T-cell (primary cell): Measurements from ENCODE around the gene WDR20. TPM values are rescaled to one million over a fixed set of nuclear protein-coding genes. Genes with fewer than 3 reads are reported as not detected.

Source experiments
- ATAC-seq, 4 experiments: fragments of 200-7000 bp in 3 of 4; fragments of 150-1000 bp in 1 of 4; cut with Tn5 transposase; replicated peaks in 1 of 4; 1 replicate in 3 of 4; 2 replicates in 1 of 4; pipeline ENCODE4 v1.10.0; 2021; ENCODE audit warnings: moderate library complexity in 3 of 4, mild to moderate bottlenecking in 2 of 4, moderate number of reproducible peaks in 1 of 4
- CTCF ChIA-PET, 2 donors: fragments of 300-600 bp; sonication (Branson Sonifier 250); formaldehyde crosslinking; loops; one replicate each; lab custom pipeline; 2022; ENCODE audit warnings: antibody characterized with exemption in 2 of 2; lab: Charles Lee
- POLR2A ChIA-PET, 2 donors: fragments of 300-600 bp; sonication (Branson Sonifier 250); formaldehyde crosslinking; loops; one replicate each; lab custom pipeline; 2022; ENCODE audit warnings: antibody characterized with exemption in 2 of 2; lab: Charles Lee
- DNase-seq, 35 experiments: peaks; one replicate each; pipeline versions ENCODE4 v3.0.0 to v3.0.0-alpha.2; 2013 to 2023
- H3K27ac ChIP-seq: one replicate; pipeline ENCODE4 v1.5.1; 2013; ENCODE audit warnings: low read length
- H3K27me3 ChIP-seq, 2 experiments: replicated peaks in 1 of 2; 1 replicate in 1 of 2; 2 replicates in 1 of 2; pipeline versions ENCODE4 v1.6.1 to v1.7.0; 2013; ENCODE audit warnings: low read length in 1 of 2, mixed read lengths in 1 of 2; ENCODE audit not compliant: control insufficient read depth in 2 of 2, insufficient read depth in 2 of 2; ENCODE audit errors: extremely low read depth in 1 of 2
- H3K36me3 ChIP-seq, 2 donors: 1 replicate in 1 of 2; 2 replicates in 1 of 2; pipeline versions ENCODE4 v1.6.1 to v1.7.0; 2013; ENCODE audit warnings: low read length in 1 of 2; ENCODE audit not compliant: control insufficient read depth in 2 of 2, insufficient read depth in 1 of 2; ENCODE audit errors: extremely low read depth in 1 of 2
- H3K4me1 ChIP-seq, 2 experiments: 1 replicate in 1 of 2; 2 replicates in 1 of 2; pipeline versions ENCODE4 v1.6.1 to v1.7.0; 2013; ENCODE audit warnings: low read length in 2 of 2, mixed read lengths in 1 of 2; ENCODE audit not compliant: insufficient read depth in 2 of 2, control insufficient read depth in 1 of 2; ENCODE audit errors: extremely low read depth in 1 of 2
- H3K4me3 ChIP-seq, 2 donors: 1 replicate in 1 of 2; 2 replicates in 1 of 2; pipeline versions ENCODE4 v1.5.1 to v1.7.0; 2013; ENCODE audit warnings: mild to moderate bottlenecking in 2 of 2, low read length in 1 of 2, moderate library complexity in 1 of 2; ENCODE audit not compliant: control insufficient read depth in 1 of 2; ENCODE audit errors: extremely low read depth in 1 of 2
- H3K9me3 ChIP-seq: 2 replicates; pipeline ENCODE4 v1.7.0; 2013
- H3K27ac Mint-ChIP-seq, 2 donors: one replicate each; pipeline ENCODE4 v1.8.0; 2020 to 2021; ENCODE audit warnings: mild to moderate bottlenecking in 2 of 2, mixed read lengths in 2 of 2
- H3K27me3 Mint-ChIP-seq, 2 donors: one replicate each; pipeline ENCODE4 v1.8.0; 2021 to 2022; ENCODE audit warnings: mixed read lengths in 2 of 2
- H3K36me3 Mint-ChIP-seq: one replicate; pipeline ENCODE4 v1.8.0; 2021; ENCODE audit warnings: mixed read lengths
- H3K4me1 Mint-ChIP-seq, 3 donors: one replicate each; pipeline ENCODE4 v1.8.0; 2020 to 2022; ENCODE audit warnings: mixed read lengths in 3 of 3, mild to moderate bottlenecking in 1 of 3
- H3K4me3 Mint-ChIP-seq, 3 donors: one replicate each; pipeline ENCODE4 v1.8.0; 2020 to 2022; ENCODE audit warnings: mild to moderate bottlenecking in 3 of 3, mixed read lengths in 3 of 3, moderate library complexity in 3 of 3
- H3K9me3 Mint-ChIP-seq, 3 donors: one replicate each; pipeline ENCODE4 v1.8.0; 2020 to 2022; ENCODE audit warnings: mixed read lengths in 3 of 3
- WGBS: methylation state at CpG from one replicate; pipeline ENCODE4 v1.1.5; 2013; ENCODE audit warnings: missing lambda C conversion rate; ENCODE audit not compliant: insufficient coverage; 5-methylcytosine and 5-hydroxymethylcytosine counted together
- total RNA-seq, 35 experiments: library from RNA in 6 of 35; stranded (reverse) in 6 of 35; fragments of 120-200 nt in 1 of 35; gene quantifications; one replicate each; pipeline versions ENCODE4 v1.2.1 to v1.2.4 and lab custom pipeline; 2013 to 2026

Gene WDR20
- total RNA-seq, 5 donors from 2014 or later (not counting 1 experiment from before 2014, with no cell fraction given) = 38.9 to 53.1 (median 49.5) TPM

DNA sequence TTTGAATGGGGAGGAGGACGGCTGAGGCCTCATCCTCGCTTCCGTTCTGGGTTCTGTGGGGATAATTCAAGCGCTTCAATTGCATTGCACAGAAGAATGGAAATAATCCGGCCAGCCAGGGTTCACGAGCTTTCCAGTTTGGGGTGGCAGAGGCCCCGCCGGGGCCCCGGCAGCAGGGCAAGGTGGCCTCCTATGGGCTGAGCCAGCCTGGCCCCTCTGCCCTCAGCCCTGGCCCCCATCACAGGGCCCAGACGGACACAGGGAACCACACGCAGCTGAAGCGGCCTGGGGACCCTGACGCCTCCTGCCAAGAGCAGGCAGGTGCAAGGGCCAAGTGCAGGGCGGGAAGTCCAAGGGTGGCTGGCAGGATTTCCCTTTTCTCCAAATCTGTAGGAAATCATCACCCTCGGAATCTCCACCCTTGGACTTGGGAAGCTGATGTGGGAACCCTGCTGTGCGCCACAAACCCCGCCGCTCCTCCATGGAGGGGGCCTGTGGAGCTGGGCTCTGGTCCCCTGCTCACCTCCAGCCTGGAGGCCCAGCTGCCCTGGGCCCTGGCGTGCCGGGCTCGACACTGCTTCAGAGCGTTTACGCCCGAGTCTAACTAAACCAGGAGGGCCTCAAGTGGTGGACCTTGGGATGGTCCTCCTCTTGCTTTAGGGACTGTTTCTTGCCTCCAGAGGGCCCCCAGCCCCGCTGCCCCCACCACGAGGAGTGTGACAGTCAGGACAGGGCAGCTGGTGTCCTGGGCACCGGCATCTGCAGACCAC is 86.8 kb downstream of the WDR20 start:
- no peak for ATAC-seq
- Histone ChIP-seq H3K36me3 (peaks cover 0 to 4% of the 10 kb centered on the region in 2 donors), H3K9me3 (no peaks in the 10 kb centered on the region), H3K4me3 (no peak overlapping the region), H3K27me3 (no peaks in the 10 kb centered on the region), H3K27ac (no peak overlapping the region), H3K4me1 (no peaks in the 10 kb centered on the region)
- Mint-ChIP-seq H3K36me3 (peaks cover 4% of the 10 kb centered on the region), H3K9me3 (no peaks in the 10 kb centered on the region), H3K4me3 (no peak overlapping the region), H3K27ac (no peak overlapping the region), H3K4me1 (no peaks in the 10 kb centered on the region), H3K27me3 (no peaks in the 10 kb centered on the region)
- POLR2A ChIA-PET = no interaction called here
- no peak for DNase-seq
- CTCF ChIA-PET = no interaction called here
- WGBS = 93% methylated on average over 20 of the region's 27 CpGs

DNA sequence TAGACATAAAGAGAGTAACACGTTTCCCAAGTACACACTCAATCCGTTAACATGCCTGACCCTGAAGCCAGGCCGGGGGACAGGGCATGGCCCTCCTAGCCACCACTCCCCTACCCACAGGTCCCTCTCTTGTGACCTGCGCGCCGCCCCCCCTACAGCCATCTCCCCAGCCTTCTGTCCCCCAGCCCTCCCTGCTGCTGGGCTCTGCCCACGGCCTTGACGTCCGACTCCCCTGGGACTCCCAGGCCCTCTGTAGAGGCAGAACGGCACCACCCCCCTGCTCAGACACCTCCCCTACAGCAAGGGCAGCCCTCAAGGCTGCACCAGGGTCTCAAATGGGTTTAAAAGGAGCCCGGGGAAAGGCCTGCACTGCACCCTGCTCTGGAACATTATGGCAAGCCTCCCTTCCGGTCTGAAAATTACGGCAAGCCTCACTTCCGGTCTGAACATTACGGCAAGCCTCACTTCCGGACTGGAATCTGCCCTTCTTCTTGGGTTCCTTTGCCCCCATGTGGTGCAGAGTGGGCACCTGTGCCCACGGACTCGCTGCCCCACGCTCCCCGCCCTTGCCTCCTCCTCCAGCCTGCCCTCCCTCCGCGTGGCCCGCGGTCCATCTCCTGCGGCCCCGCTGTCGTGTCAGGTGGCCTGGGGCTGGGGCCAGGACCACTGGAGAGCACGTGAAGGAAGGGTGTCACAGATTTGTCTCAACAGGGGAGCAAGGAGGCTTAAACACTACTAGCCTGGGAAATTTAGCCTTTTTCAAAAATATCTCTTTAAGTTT is 87.7 kb downstream of the WDR20 start:
- Mint-ChIP-seq H3K36me3 (peaks cover 4% of the 10 kb centered on the region), H3K4me1 (no peaks in the 10 kb centered on the region), H3K27me3 (no peaks in the 10 kb centered on the region), H3K4me3 (no peak overlapping the region), H3K27ac (no peak overlapping the region), H3K9me3 (no peaks in the 10 kb centered on the region)
- Histone ChIP-seq H3K27ac (no peak overlapping the region), H3K36me3 (peaks cover 0 to 4% of the 10 kb centered on the region in 2 donors), H3K4me1 (no peaks in the 10 kb centered on the region), H3K9me3 (no peaks in the 10 kb centered on the region), H3K4me3 (no peak overlapping the region), H3K27me3 (no peaks in the 10 kb centered on the region)
- DNase-seq (no peak), ATAC-seq (no peak)
- ChIA-PET CTCF (no interaction called here), POLR2A (no interaction called here)
- 95% methylated on average over 24 of the region's 28 CpGs for WGBS

DNA sequence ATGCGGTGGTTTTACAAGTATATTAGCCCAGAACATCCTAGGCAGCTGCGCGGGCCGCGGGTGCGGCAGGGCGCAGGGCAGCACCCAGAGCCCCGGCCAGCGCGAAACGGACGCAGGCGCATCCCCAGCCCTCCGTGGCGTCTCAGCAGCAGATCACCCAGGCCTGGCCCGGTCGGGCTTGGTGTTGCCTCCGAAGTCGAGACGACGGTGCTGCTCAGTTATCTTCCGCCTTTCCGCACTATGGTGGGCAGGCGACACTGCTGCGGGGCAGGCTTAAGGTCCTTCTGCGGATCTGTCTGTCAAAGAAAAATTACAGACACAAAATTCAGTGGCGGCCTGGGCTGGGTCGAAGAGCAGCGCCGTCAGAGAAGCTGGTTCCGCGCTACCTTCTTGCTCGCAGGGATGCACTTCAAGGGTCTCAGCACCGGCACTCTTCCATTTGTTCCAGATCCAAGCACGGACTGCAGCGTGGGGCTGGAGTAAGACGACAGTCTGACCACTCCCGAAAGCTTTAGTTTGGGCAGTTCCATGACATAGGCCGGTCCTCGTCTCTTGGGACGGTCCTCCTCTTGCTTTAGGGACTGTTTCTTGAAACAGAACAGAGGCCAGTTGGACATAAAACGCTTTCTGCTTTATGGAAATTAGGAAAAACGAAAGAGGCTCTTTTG is 89.5 kb downstream of the WDR20 start:
- H3K36me3 ChIP-seq = no peaks in the 10 kb centered on the region
- no peaks in the 10 kb centered on the region for H3K27me3 Mint-ChIP-seq
- H3K36me3 Mint-ChIP-seq = peaks cover 4% of the 10 kb centered on the region
- no peak overlapping the region for H3K4me3 Mint-ChIP-seq
- H3K27me3 ChIP-seq = no peaks in the 10 kb centered on the region
- no peaks in the 10 kb centered on the region for H3K9me3 Mint-ChIP-seq
- no peak overlapping the region for H3K4me3 ChIP-seq
- H3K4me1 ChIP-seq = no peaks in the 10 kb centered on the region
- no peak overlapping the region for H3K27ac ChIP-seq
- H3K4me1 Mint-ChIP-seq = no peaks in the 10 kb centered on the region
- no peaks in the 10 kb centered on the region for H3K9me3 ChIP-seq
- WGBS = 97% methylated on average over 43 of the region's 43 CpGs
- ChIA-PET CTCF (interaction anchor here in 1 of 2 donors (0.5 kb wide), 1 partner anchor 15 kb away, joined by 5 read pairs; no protein-coding TSS in a partner anchor), POLR2A (no interaction called here)
- ATAC-seq (no peak), DNase-seq (no peak)
- no peak overlapping the region for H3K27ac Mint-ChIP-seq

DNA sequence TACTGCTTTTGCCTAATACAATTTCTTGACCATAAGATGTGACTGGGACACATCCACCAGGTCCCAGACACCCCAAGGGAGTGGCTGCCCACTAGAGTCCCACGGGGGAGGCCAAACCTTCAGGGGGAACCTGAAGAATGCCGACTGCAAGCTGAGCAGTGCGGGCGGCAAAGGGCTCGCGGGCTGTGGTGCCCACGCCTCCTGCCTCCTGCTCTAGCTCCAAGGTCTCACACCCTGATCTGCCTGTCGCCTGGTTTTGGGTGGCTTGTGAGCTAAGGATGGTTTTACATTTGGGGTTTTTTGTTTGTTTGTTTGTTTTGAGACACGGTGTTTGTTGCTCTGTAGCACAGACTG is 90.0 kb downstream of the WDR20 start:
- WGBS = 94% methylated on average over 3 of the region's 9 CpGs
- ATAC-seq = no peak
- Histone ChIP-seq H3K36me3 (no peaks in the 10 kb centered on the region), H3K4me3 (no peak overlapping the region), H3K27me3 (no peaks in the 10 kb centered on the region), H3K27ac (no peak overlapping the region), H3K4me1 (no peaks in the 10 kb centered on the region), H3K9me3 (no peaks in the 10 kb centered on the region)
- Mint-ChIP-seq H3K9me3 (no peaks in the 10 kb centered on the region), H3K4me1 (no peaks in the 10 kb centered on the region), H3K4me3 (no peak overlapping the region), H3K27me3 (no peaks in the 10 kb centered on the region), H3K27ac (no peak overlapping the region), H3K36me3 (peaks cover under 1% of the 10 kb centered on the region)
- DNase-seq = no peak
- POLR2A ChIA-PET = no interaction called here
- CTCF ChIA-PET = no interaction called here

DNA sequence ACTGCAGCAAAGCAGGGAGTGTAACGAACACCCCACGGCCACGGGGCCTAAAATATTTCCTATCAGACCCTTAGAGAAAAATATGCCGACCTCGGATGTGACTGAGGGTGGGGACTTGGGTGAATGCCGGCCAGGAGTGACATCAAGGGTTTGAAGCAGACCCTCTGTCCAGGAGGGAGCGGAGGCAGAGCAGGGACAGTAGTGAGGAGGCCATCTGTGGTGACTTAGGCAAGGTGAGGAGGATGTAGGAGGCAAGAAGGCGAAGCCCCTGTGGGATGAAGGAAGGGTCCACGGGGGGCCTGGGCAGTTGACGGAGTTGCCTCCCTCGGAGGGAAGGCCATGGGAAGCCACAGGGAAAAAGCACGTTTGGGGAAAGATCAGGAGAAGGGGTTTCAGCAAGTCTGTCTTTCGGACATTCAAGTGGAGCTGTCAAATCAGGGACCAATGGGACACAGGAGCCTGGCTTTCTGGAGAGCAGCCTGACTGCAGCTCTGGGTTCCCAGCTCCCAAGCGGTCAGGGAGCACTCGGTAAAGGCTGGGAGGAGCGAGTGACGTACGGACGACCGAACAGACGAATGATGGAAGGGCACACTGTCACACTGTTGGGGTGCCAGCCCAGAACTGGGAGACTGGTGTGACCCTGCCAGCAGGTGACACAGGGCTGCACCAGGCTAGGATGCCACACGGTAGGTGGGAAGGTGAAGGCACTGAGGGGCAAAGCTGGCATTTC is 90.9 kb downstream of the WDR20 start:
- Histone ChIP-seq H3K27me3 (peaks cover 0 to 2% of the 10 kb centered on the region in 2 experiments), H3K4me1 (no peaks in the 10 kb centered on the region), H3K36me3 (no peaks in the 10 kb centered on the region), H3K27ac (no peak overlapping the region), H3K4me3 (no peak overlapping the region), H3K9me3 (no peaks in the 10 kb centered on the region)
- Mint-ChIP-seq H3K27me3 (no peaks in the 10 kb centered on the region), H3K9me3 (no peaks in the 10 kb centered on the region), H3K4me1 (no peaks in the 10 kb centered on the region), H3K36me3 (no peaks in the 10 kb centered on the region), H3K4me3 (no peak overlapping the region), H3K27ac (no peak overlapping the region)
- WGBS = 89% methylated on average over 17 of the region's 22 CpGs
- DNase-seq = no peak
- CTCF ChIA-PET = interaction anchor here in 1 of 2 donors (1.0 kb wide), 1 partner anchor 1948 kb away, joined by 7 read pairs; no protein-coding TSS in a partner anchor
- POLR2A ChIA-PET = no interaction called here
- no peak for ATAC-seq
